GM21447 (cell line): Measurements from ENCODE around the gene FASTKD3.
A peak's percentile ranks its signal among the peaks of the same experiment; 100 is the strongest.

ENCODE experiments used
- ATAC-seq: cut with Tn5 transposase; IDR thresholded peaks from one replicate; pipeline ENCODE4 v1.9.1; 2021; ENCODE audit not compliant: unreplicated experiment

The FASTKD3 gene

DNA sequence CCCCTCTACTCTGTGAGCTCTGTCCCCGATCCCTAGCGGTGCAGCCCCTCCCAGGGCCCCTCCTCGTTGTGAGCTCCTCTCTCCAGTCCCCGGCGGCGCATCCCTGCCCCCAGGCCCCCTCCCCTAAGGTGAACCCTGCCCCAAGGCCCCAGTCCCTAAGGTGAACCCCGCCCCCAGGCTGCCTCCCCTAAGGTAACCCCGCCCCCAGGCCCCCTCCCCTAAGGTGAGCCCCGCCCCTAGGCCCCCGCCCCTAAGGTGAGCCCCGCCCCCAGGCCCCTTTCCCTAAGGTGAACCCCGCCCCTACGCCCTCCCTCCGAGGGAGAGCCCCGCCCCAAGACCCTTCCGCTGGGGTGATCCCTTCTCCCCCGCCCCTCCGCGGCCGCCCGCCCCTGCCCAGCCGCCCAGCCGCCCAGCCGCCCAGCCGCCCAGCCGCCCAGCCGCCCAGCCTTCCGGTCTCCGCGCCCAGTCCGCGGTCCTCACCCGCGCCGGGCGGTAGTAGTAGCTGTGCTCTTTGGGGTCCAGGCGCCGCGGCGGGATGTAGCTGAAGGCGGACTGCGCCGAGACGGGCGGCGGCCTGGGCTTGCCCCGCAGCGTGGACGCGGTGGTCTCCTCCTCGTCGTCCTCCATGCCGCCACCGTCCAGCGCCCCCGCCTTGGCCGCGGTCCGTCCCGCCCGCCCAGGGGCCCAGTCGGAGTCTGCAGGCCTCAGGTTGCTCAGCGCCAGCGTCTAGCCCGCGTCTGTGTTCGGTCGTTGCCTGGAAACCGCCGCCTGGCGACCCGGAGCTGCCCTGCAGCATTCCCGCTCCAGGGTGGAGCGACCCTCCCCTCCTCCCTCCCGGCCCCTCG, 18.2 kb downstream of the FASTKD3 start, which contains the start of gene CFAP90:
Gene CFAP90, minus strand, starts transcription at position 739 of the 845 bp plus-strand sequence. Its CDS starts 112 bp downstream, at position 627.
- ATAC-seq, result no peak

DNA sequence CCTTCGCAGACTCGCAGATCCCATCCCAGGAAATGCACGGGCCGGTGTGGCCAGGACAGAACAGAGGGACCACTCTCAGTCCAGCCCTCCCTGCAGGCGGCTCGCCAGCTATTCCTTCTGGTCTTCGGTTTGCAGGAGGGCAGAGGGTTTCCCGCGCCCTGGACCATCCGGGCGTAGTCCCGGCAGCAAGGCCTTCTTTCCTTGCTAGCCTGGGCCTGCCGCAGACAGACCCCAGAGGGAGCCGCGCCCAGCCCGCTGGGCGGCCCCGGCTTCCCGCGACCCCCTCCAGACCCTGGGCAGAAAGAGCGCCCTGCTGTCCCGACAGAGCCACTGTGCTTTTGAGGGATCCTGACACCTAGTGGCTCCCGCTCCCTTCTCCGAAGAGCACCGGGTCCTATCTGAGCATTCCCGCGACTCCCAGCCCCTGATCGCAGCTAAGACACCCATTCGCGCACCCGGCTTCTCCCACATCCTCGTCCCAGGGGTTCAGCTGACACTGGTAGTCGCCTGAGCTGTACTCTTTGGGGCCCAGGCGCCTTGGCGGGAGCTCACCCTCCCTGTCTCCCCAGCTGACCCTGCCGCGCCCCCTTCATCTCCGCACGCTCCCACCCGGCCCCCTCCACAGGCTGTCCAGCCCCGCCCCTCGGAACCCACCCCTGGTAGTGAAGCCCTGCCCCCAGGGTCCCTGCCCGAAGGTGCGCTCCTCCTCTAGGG, 19.0 kb downstream of the FASTKD3 start:
- ATAC-seq, result no peak

DNA sequence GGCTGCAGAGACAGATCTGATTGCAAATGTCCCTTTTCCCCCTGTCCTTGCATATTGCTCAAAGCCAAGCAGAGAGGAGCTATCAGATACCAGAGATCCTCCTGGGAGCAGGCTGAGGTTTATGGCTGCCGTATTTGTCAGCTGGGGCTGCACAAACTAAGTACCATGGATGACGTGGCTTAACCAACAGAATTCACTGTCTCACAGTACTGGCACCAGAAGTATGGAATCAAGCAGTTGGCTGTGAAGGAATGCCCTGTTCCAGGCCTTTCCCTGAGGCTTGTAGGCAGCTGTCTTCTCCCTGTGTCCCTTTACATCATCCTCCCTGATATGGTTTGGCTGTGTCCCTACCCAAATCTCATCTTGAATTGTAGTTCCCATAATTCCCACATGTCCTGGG, 20.5 kb downstream of the FASTKD3 start:
- no peak for ATAC-seq

DNA sequence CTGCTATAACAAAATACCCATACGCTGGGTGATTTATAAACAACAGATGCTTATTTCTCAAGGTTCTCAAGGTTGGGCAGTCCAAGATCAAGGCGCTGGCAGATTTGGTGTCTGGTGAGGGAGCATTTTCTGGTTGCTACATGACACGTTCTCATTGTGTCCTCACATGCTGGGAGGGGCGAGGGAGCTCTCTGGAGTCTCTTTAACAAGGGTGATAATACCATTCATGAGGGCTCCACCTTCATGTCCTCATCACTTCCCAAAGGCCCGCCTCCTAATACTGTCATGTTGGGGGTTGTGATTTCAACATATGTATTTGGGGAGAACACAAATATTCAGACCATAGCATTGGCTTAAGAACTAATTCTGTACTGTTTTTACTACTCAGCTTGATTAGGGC, 22.5 kb downstream of the FASTKD3 start:
- no peak for ATAC-seq

DNA sequence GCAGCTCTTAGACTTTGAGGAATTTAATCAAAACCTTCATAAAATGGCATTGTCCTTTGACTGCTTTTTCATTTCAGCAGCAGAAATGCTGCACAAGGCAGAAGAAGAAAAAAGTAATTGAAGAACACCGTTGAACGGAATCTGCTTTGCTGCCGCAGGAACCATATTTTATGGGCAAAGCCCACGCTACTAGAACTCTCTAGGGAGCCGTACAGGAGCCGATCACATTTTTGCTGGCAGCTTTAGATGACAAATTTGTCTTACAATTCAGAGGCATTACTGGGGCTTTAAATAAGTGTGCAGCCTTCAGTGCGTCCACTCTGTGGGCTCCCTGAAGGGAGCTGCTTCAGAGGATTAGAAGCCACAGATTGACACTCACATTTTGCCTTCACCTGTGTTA, 23.3 kb downstream of the FASTKD3 start:
- ATAC-seq, result no peak

DNA sequence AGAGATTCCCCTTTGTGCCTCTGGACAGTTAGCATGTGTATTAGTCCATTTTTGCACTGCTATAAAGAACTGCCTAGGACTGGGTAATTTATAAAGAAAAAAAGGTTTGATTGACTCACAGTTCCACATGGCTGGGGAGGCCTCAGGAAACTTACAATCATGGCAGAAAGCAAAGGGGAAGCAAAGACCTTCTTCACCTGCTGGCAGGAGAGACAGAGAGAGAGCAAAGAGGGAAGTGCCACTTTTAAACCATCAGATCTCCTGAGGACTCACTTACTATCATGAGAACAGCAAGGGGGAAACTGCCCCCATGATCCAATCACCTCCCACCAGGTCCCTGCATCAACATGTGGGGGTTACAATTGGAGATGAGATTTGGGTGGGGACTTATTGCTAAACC, 23.9 kb downstream of the FASTKD3 start:
- no peak for ATAC-seq

DNA sequence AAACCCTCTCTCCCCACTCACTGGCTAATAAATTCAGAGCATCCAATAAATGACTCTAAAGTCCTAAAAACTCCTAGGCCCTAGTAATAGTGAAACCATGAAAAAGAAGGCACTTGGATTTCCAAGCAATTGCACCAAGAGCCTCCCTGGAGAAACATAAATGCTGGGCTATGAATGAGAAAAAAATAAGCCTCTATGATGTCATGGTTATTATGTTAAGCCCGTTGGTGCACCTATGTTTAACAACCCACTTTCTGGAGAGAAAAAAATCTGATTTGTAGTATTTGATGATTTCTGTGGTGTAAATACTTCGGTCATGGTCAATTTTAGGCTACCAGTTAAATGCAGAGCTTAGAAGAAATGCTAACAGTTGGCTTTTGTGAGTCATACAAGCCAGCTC, 26.3 kb downstream of the FASTKD3 start:
- no peak for ATAC-seq

DNA sequence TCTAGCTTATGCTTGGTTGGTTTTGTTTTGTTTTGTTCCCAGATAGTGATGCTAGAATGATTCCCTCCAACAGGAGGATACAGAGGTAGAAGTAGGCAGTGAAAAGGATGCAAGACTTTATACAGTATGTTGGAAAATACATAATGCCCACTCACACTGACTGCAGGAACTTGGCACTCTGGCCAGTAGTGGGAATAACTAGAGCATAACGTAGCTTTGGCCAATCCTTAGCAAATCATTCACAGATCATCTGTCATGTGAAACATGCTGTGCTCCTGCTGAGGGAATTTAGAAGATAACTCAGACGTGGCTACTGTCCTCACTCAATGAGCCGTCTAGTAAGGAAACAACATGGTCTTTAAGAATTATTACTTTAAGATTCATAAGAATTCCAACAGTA, 31.4 kb downstream of the FASTKD3 start:
- no peak for ATAC-seq

DNA sequence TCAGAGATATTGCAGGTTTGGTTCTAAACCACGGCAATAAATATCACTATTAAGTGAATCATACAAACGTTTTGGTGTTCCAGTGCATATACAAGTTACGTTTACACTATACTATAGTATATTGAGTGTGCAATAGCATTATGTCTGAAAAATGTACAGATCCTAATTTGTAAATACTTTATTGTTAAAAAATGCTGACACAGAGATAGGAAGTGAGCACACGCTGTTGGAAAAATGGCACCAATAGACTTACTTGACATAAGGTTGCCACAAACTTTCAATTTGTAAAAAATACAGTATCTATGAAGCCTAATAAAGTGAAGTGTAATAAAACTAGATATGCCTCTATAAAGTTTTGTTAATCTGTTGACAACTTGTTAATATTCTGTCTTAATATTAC, 33.8 kb downstream of the FASTKD3 start:
- ATAC-seq, result no peak

DNA sequence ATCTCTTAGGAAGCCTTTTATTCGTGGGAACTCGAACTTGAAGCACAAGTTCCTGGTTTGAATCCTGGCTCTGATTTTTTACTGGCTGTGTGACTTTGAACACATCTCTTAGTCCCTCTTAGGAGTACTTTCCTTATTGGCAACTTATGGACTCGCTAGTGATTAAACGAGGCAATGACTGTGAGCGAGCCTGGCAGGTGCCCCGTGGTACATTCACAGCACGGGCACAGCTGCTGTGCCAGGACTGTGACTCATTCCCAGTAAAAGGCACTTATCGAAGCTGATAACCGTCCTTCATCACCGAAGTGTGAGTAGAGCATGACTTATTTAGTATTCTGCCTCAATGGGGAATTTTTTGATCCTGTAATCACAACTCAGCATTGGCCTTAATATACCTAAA, 40.6 kb downstream of the FASTKD3 start:
- no peak for ATAC-seq

DNA sequence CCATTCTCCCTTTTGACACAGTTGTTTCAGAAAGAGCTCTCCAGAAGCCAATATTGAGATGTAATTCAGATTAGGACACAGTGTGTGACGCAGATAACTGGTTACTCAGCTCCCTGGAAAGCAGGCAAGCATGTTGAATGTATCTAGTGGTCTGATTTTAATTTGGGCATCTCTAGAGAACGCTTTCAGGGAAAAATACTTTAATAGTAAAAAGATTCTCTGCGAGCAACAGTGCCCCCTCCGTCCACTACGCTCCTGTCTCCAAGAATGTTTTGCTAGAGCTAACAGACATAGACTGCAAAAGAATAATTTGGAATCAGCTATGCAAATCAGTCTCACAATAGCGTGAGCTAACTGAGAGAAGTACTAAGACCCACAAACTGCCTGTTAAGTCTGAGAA, 41.2 kb downstream of the FASTKD3 start:
- ATAC-seq, result no peak

DNA sequence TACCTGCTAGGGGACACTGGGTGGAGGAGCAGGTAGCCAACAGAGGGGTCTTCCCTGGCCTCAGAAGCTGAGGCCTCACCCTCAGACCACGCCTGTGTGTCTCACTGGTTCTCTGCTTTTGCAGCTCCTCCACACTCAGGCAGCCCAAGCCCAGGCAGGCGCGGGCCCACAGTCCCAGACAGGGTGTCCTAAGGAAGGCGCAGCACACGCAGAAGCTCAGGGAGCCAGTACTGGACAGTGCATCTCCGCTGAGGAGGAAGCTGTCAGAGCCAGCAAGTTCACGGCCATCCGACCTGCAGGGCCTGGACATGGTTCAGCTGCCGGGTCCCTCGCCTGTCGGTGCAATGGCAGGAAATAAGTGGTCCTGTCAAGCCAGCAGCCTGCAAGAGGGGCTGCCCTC, 43.2 kb downstream of the FASTKD3 start:
- no peak for ATAC-seq

DNA sequence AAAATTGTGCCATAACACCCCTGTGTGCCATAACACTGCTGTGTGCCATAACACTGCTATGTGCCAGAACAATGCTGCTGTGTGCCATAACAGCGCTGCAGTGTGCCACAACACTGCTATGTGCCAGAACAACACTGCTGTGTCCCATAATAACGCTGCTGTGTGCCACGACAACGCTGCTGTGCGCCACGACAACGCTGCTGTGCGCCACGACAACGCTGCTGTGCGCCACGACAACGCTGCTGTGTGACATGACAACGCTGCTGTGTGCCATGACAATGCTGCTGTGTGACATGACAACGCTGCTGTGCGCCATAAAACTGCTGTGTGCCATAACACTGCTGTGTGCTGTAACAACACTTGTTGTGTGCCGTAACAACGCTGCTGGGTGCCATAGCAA, 43.8 kb downstream of the FASTKD3 start:
- ATAC-seq, result no peak

DNA sequence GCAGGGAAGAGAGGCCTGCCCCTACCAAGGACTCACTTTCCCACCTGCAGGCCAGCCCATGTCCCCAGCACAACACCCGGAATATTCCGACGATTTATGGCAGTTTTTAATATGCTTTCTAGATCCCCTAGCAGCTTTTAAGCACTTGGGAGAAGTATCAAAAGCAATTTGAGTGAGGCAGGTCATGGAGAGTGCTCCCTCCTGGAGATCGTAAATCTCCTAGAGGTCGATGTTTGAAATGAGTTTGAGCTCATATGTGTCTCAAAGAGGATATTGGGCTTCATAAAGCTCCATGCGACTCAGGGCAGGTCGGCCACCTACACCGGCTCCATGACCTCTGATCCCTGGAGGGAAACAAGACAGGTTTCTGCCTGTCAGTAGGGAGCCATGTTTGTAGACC, 45.2 kb downstream of the FASTKD3 start:
- no peak for ATAC-seq

DNA sequence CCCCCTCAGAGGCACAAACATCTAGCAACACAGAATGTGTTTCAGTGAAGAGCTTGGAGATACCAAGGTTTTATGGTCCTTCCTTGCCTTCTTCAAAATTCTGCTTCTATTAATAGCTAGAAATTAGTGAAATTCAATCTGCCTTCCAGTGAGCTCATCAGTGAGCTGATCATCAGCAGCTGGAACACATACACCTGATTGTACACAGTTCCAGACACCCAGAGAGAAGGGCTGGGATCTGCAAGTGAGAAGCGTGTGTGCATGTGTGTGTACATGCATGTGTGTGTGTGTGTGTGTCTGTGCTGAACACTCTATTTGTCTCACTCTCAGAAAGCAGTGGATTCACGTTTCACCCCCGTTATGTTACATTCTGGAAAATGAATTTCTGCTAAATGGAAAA, 46.4 kb downstream of the FASTKD3 start:
- no peak for ATAC-seq

DNA sequence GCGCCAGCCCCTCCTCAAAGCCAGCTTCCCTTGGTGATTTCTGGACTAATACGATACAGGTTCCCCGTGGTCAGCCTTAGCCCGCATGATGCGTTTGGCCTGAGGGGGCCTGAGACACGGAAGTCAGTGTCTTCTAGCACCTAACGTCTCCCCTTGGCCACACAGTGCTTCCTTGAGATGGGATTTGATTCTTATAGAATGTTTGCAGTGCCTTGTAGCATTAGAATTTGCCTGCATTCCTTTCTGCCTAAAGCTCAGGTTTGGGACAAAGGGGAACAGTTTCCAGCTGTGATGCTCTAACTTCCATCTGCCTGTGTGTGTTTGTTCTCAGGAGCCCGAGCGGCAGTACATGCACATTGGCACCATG, 52.3 kb downstream of the FASTKD3 start:
- ATAC-seq, result no peak

DNA sequence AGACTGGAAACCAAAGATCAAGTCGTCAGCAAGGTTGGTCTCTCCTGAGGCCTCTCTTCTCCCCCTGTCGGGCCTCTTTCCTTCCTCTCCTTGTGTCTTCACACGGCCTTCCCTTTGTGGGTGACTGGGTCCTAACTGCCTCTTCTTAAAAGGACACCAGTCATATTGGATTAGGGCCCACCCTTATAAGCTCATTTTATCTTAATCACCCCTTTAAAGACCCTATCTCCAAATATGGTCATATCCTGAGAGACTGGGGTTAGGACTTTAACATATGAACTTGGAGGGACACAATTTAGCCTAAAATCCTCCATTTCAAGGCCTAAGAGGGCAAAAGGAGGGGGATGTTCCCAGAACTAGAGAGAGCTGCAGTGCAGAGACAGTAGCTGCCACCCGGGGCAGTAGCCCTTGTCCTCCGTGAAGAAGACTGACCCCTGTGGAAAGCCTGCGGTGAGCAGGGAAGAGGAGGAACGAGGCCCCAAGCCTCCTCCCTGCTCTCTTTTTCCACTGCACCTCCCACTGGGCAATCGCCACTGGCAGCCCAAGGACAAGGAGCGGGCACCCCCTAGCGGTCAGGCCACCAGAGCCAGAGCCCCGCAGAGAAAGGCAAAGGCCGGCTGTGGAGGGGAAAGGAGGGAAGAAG, 52.8 kb downstream of the FASTKD3 start:
- ATAC-seq, result peak; percentile 85

DNA sequence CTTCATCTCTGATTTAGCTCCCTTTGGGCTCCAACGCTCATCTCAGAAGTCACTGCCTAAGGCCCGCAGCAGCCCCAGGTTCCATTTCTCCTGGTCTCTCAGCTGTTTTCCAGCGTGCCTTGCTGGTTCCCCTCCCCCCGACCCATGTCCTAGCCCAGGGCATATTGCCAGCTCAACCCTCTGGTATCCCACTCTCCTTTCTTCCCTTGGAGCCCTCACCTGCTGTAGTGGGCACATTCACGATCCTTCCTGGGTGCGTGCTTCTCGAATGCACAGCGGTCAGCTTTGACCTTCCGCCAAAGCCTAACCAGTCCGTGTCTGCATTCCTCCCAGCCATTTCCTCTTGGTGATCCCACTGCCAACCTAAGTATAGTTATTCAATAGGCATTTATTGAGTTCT, 54.0 kb downstream of the FASTKD3 start:
- no peak for ATAC-seq

DNA sequence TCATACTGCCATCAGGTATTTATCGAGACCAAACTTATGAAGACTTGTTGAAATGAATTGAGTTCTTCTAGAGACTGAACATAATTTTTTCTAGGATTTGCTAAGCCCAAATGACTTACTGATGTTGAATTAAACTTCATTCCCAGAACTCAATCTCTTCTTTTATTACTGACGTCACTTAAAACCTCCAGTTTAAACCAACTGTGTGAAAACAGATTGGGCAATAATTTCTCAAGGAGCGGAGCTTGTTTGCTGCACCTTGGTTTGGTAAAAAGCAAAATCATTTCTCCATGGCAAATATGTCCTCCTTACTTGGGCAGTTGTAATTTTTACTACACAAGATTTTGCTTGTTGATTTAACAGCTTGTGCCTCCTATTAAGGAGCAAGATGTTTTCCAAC, 55.3 kb downstream of the FASTKD3 start:
- ATAC-seq, result no peak

DNA sequence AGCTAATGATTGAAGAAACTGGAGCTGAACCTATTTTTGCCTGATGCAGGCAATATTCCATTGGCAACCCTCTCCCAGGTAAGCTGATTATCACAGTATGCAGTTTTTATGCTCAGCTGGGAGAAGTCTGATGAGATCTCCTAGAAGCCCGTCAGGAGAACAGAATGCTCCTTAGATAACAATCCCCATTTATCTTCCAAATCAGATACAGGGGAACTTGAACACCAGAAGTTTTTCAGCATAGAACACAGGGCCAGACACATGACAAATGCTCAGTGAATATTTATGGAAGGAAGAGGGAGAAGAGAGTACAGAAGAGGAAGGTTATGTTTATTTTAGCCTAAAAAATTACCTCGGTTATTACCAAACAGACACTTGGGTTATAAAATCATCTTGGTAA, 55.8 kb downstream of the FASTKD3 start:
- ATAC-seq, result no peak

DNA sequence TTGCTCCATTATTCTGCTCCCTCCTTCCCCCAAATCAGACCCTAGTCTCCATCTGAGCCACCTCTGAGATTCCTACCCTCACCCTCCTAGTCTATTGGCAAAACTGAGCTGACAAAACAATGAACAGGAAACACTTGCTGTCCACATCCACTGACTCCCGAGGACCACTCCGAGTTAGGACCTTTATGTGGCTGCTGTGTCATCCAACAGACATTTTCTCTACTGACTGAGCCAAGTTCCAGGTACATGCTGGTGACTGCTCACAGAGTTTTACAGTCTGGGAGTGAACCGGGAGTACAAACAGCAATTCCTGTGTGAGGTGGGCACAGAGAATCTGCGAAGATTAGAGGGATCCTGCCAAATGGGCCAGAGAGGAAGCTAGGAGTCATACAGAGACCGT, 57.1 kb downstream of the FASTKD3 start:
- no peak for ATAC-seq
